Astrocyte of the spinal cord (primary cell): Measurements from ENCODE around the gene PCNA.
A peak's percentile ranks its signal among the peaks of the same experiment; 100 is the strongest.

ENCODE experiments used
- DNase-seq: peaks from one replicate; pipeline ENCODE4 v3.0.0; 2011; ENCODE audit warnings: low read depth, low spot score
- H3K4me3 ChIP-seq: 2 replicates; pipeline ENCODE4 v1.5.1; 2011; ENCODE audit warnings: low read depth, mild to moderate bottlenecking, low read length, moderate library complexity
- in situ Hi-C: cut with HindIII; loops from 2 replicates; pipeline ENCODE4 v1.10.0; 2017; ENCODE audit warnings: low sequenced_read_pairs
- TF ChIP-seq, protein P1 (sequence below): IDR thresholded peaks from 2 replicates; pipeline ENCODE4 v1.5.1; 2012; ENCODE audit warnings: low read depth, mild to moderate bottlenecking, low read length, inconsistent platforms

The PCNA gene

GRCh38 chr20:5159928-5160327 is 40.2 kb upstream of the PCNA start:
- in situ Hi-C loops, result no loop called here
- no peak overlapping the region for H3K4me3 ChIP-seq
- DNase-seq, result no peak
- TF ChIP-seq, protein P1, sequence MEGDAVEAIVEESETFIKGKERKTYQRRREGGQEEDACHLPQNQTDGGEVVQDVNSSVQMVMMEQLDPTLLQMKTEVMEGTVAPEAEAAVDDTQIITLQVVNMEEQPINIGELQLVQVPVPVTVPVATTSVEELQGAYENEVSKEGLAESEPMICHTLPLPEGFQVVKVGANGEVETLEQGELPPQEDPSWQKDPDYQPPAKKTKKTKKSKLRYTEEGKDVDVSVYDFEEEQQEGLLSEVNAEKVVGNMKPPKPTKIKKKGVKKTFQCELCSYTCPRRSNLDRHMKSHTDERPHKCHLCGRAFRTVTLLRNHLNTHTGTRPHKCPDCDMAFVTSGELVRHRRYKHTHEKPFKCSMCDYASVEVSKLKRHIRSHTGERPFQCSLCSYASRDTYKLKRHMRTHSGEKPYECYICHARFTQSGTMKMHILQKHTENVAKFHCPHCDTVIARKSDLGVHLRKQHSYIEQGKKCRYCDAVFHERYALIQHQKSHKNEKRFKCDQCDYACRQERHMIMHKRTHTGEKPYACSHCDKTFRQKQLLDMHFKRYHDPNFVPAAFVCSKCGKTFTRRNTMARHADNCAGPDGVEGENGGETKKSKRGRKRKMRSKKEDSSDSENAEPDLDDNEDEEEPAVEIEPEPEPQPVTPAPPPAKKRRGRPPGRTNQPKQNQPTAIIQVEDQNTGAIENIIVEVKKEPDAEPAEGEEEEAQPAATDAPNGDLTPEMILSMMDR, result no peak

GRCh38 chr20:5156675-5157448 is 37.1 kb upstream of the PCNA start:
- TF ChIP-seq, protein P1, result no peak
- in situ Hi-C loops, result no loop called here
- no peak overlapping the region for H3K4me3 ChIP-seq
- DNase-seq, result peak; percentile 35

- TF ChIP-seq, protein P1, result no peak
- no peak overlapping the region for H3K4me3 ChIP-seq
- in situ Hi-C loops, result no loop called here
- no peak for DNase-seq
Observed at GRCh38 chr20:5155404-5155803, 35.6 kb upstream of the PCNA start.

DNA sequence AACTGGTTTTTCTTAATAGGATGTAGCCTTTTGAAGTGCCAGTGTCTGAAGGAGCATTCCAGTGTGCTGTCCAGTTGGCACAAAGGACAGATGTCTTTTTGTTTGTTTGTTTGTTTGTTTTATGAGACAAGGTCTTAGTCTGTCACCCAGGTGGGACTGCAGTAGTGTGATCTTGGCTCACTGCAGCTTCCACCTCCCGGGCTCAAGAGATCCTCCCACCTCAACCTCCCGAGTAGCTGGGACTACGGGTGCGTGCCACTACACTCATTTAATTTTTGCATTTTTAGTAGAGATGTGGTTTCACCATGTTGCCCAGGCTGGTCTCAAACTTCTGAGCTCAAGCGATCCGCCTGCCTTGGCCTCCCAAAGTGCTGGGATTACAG is 34.8 kb upstream of the PCNA start:
- no peak for DNase-seq
- TF ChIP-seq, protein P1, result no peak
- in situ Hi-C loops, result no loop called here
- H3K4me3 ChIP-seq, result no peak overlapping the region

DNA sequence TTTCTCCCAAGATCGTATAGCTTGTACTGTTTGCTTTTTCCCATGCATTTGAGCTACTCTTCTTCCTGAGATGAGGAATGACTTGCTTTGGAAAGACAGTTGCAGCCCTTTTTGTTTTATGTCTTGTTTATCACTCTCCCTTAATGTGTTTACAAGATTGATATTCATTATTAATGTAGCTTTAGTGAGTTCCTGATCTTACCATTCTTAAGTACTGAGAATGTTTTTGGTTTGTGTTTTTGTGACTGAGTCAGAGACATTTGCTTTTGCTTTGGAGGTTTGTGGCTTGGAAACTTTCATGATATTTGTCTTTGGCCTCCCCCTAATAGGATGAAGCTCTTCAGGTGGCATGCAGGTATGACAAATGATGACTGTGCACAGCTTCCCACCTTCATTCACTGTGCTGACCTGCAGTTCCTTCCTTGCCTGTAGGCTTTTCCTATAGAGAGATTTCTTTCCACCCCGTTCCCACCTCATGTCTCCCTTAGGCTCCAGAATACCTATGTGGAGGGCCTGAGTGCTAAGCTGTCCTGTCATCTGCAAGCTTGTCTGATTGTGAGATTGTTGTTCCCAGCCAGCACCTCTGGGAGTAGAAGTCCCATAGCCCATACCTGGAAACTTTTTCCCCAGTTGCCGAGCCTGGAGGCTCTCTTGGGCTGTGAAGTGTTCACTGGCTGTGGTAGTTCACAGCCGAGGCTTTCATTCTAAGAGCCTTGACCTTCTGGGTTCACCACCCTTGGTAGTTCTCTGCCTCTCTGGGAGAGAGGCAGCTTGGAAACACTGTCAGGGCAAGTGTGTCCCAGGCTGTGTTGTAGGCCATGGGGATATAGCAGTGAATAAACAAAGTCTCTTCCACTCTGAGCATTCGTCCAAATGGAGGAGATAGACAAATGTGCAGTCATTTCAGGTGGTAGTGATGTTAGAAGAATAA is 34.1 kb upstream of the PCNA start:
- H3K4me3 ChIP-seq, result no peak overlapping the region

GRCh38 chr20:5153152-5153467 is 33.4 kb upstream of the PCNA start:
- in situ Hi-C loops, result no loop called here
- no peak overlapping the region for H3K4me3 ChIP-seq
- DNase-seq, result no peak
- TF ChIP-seq, protein P1, result no peak

More for the DNA sequence above, 34.1 kb upstream of the PCNA start:
- TF ChIP-seq, protein P1, result no peak
- peak; percentile 20 for DNase-seq
- in situ Hi-C loops, result no loop called here
